ENCODE data around the gene TRIP12. TPM values are rescaled to one million over a fixed set of nuclear protein-coding genes. Genes with fewer than 3 reads are reported as not detected.

Gene TRIP12
- total and polyA plus RNA-seq, 2 experiments from 2014 or later: 21.5 to 133 TPM

GRCh38 chr2:229956491-229956890 lies 34.7 kb upstream of the TRIP12 start:
- TF ChIP-seq ZNF331 (CRISPR knock-in tag; IDR thresholded peaks at IDR 0.05; ENCODE audit: low read depth) (no peak), NANOG (IDR thresholded peaks at IDR 0.05; ENCODE audit: borderline replicate concordance) (no peak), CTCF (conservative IDR thresholded peaks at IDR 0.05; ENCODE audit: low read depth in 2 of 2) (no peak), STAT1 (IDR thresholded peaks at IDR 0.05; ENCODE audit: unreplicated experiment) (no peak), ZNF462 (CRISPR knock-in tag; IDR thresholded peaks at IDR 0.05) (no peak), CREB1 (CRISPR knock-in tag; IDR thresholded peaks at IDR 0.05; ENCODE audit: low read depth) (no peak), EZH2phosphoT487 (IDR thresholded peaks at IDR 0.05; ENCODE audit: unreplicated experiment) (no peak), JUNB (IDR thresholded peaks at IDR 0.05; ENCODE audit: unreplicated experiment) (no peak), REST (IDR thresholded peaks at IDR 0.05; ENCODE audit: unreplicated experiment) (no peak), ETS1 (IDR thresholded peaks at IDR 0.05) (no peak), EZH2 (IDR thresholded peaks at IDR 0.05; ENCODE audit: low read depth, unreplicated experiment) (no peak), ZNF114 (CRISPR knock-in tag; IDR thresholded peaks at IDR 0.05) (no peak)
- Histone ChIP-seq H3K79me2 (replicated peaks; ENCODE audit: insufficient read depth) (no peaks in the 10 kb centered on the region), H3K4me1 (ENCODE audit: insufficient read depth) (peaks cover 38% of the 10 kb centered on the region), H3K9me2 (ENCODE audit: insufficient read depth) (no peaks in the 10 kb centered on the region), H3K27ac (ENCODE audit: low read depth) (no peak overlapping the region), H3K27me3 (ENCODE audit: insufficient read depth) (no peaks in the 10 kb centered on the region), H3K4me2 (no peak overlapping the region), H3K4me3 (no peak overlapping the region), H2AFZ (no peak overlapping the region), H3K36me3 (ENCODE audit: insufficient read depth) (no peaks in the 10 kb centered on the region), H3F3A (replicated peaks; ENCODE audit: low read depth) (0 out of 2 replicates have a peak, but pooled peaks cover 2% of the 10 kb centered on the region), H4K20me1 (replicated peaks; ENCODE audit: insufficient read depth) (0 out of 2 replicates have a peak, but pooled peaks cover 3% of the 10 kb centered on the region)
- no peak overlapping the region for H3K4me3 Mint-ChIP-seq
- DNase-seq (ENCODE audit: low spot score) (no peak), ATAC-seq (no peak)
- H3K27me3 Mint-ChIP-seq (ENCODE audit: insufficient read depth, low read depth, poor library complexity): peaks cover 3% of the 10 kb centered on the region
- H3K27ac Mint-ChIP-seq: no peak overlapping the region
- H3K9me3 Mint-ChIP-seq: no peaks in the 10 kb centered on the region
- peaks cover 25% of the 10 kb centered on the region for H3K4me1 Mint-ChIP-seq
- peaks cover 4% of the 10 kb centered on the region; the same call in 1 of the 3 replicates for H3K36me3 Mint-ChIP-seq (ENCODE audit: low read depth)

Measured in GM23338 (cell line).